IPS-18c (cell line): ENCODE results near the gene SIGLEC14.
"Not testable (repeated sequence)": the region's sequence is repeated elsewhere in the genome, so short reads cannot be mapped to it uniquely, and the experiment has no call there.

Experiments
- H3K4me3 ChIP-seq: 2 replicates; pipeline ENCODE4 v1.7.0; 2013; ENCODE audit warnings: low read depth, mild to moderate bottlenecking, low read length, moderate library complexity; ENCODE audit not compliant: insufficient read depth
- H3K9me3 ChIP-seq: one replicate; pipeline ENCODE4 v1.6.1; 2013; ENCODE audit warnings: mild to moderate bottlenecking, low read length, moderate library complexity; ENCODE audit not compliant: control insufficient read depth, insufficient read depth

The SIGLEC14 gene

GRCh38 chr19:51646730-51647129, at the start of gene SIGLEC14:
Gene SIGLEC14 (minus strand): TSS chr19:51646825. CDS start chr19:51646759, 66 bp downstream.
- not testable (repeated sequence) for H3K4me3 ChIP-seq, H3K9me3 ChIP-seq

GRCh38 chr19:51695702-51696315, 49.2 kb upstream of the SIGLEC14 start:
- Histone ChIP-seq H3K4me3 (no peak overlapping the region), H3K9me3 (no peaks in the 10 kb centered on the region)

GRCh38 chr19:51695088-51695487, 48.5 kb upstream of the SIGLEC14 start:
- Histone ChIP-seq H3K9me3 (no peaks in the 10 kb centered on the region), H3K4me3 (no peak overlapping the region)

- no peak overlapping the region for H3K4me3 ChIP-seq
- no peaks in the 10 kb centered on the region for H3K9me3 ChIP-seq
These were observed 47.9 kb upstream of the SIGLEC14 start for GRCh38 chr19:51694318-51695085.

- H3K4me3 ChIP-seq, result no peak overlapping the region
- no peaks in the 10 kb centered on the region for H3K9me3 ChIP-seq
These were observed 47.2 kb upstream of the SIGLEC14 start for GRCh38 chr19:51693819-51694218.

- no peak within 1 kb of the TSS for H3K4me3 ChIP-seq
These were observed 46.6 kb upstream of the SIGLEC14 start, which contains the start of gene SPACA6 for GRCh38 chr19:51693260-51693659. Gene SPACA6 (plus strand): TSS chr19:51693330. CDS start chr19:51693527, 197 bp downstream.

GRCh38 chr19:51692468-51692867, 45.8 kb upstream of the SIGLEC14 start:
- Histone ChIP-seq H3K9me3 (no peaks in the 10 kb centered on the region), H3K4me3 (no peak overlapping the region)

More at GRCh38 chr19:51693260-51693659, 46.6 kb upstream of the SIGLEC14 start, which contains the start of gene SPACA6:
- no peaks in the 10 kb centered on the region for H3K9me3 ChIP-seq

- no peaks in the 10 kb centered on the region for H3K9me3 ChIP-seq
- peak overlapping the region; percentile 76; the same call in 1 of the 2 replicates for H3K4me3 ChIP-seq
These were observed 45.2 kb upstream of the SIGLEC14 start for GRCh38 chr19:51691584-51692428.

GRCh38 chr19:51691074-51691583, 44.5 kb upstream of the SIGLEC14 start:
- Histone ChIP-seq H3K9me3 (no peaks in the 10 kb centered on the region), H3K4me3 (peak overlapping the region; percentile 76; the same call in 1 of the 2 replicates)

GRCh38 chr19:51690454-51691073, 43.9 kb upstream of the SIGLEC14 start:
- H3K4me3 ChIP-seq, result peak overlapping the region; percentile 76

GRCh38 chr19:51689751-51690453, 43.3 kb upstream of the SIGLEC14 start:
- H3K4me3 ChIP-seq, result peak overlapping the region; percentile 76
- H3K9me3 ChIP-seq, result peaks cover 9% of the 10 kb centered on the region

More at GRCh38 chr19:51690454-51691073, 43.9 kb upstream of the SIGLEC14 start:
- peaks cover 5% of the 10 kb centered on the region for H3K9me3 ChIP-seq

GRCh38 chr19:51688671-51689571, 42.3 kb upstream of the SIGLEC14 start:
- peaks cover 16% of the 10 kb centered on the region for H3K9me3 ChIP-seq
- H3K4me3 ChIP-seq, result peak overlapping the region; percentile 76

GRCh38 chr19:51687791-51688670, 41.4 kb upstream of the SIGLEC14 start:
- Histone ChIP-seq H3K4me3 (peak overlapping the region; percentile 76), H3K9me3 (peaks cover 16% of the 10 kb centered on the region)

GRCh38 chr19:51686171-51686570, 39.5 kb upstream of the SIGLEC14 start:
- H3K9me3 ChIP-seq, result peaks cover 16% of the 10 kb centered on the region
- no peak overlapping the region for H3K4me3 ChIP-seq
